Fibroblast of mammary gland (primary cell): Measurements from ENCODE around the gene VDR.

Experiments
- DNase-seq: peaks from one replicate; pipeline ENCODE4 v3.0.0-alpha.2; 2010; ENCODE audit warnings: low read depth
- H3K4me3 ChIP-seq: 2 replicates; pipeline ENCODE4 v1.5.1; 2011; ENCODE audit warnings: low read depth, mild to moderate bottlenecking, low read length, moderate library complexity; ENCODE audit not compliant: control insufficient read depth
- TF ChIP-seq, protein P1 (sequence below): conservative IDR thresholded peaks from 2 replicates; pipeline ENCODE4 v1.5.1; 2011; ENCODE audit warnings: low read depth, low read length, inconsistent platforms; ENCODE audit not compliant: control insufficient read depth, insufficient read depth

VDR gene

DNA sequence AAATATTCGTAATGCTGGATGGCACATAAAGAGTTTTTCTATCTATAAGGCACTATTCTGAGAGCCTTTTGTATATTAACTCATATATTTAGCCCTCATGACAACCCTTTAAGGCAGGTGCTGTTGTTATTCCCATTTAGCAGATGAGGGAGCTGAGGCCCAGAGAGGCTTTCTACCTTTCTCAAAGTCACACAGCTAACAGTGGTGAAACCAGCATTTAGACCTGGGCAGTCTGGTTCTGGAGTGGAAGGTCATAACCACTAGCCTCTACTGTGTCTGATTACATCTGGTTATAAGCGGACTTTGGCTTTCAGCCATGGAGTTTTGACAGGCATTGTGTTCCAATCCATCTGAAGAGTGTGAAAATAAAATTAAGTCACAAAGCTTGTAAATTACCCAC, 43.9 kb downstream of the VDR start:
- H3K4me3 ChIP-seq = no peak overlapping the region
- DNase-seq = no peak
- TF ChIP-seq, protein P1, sequence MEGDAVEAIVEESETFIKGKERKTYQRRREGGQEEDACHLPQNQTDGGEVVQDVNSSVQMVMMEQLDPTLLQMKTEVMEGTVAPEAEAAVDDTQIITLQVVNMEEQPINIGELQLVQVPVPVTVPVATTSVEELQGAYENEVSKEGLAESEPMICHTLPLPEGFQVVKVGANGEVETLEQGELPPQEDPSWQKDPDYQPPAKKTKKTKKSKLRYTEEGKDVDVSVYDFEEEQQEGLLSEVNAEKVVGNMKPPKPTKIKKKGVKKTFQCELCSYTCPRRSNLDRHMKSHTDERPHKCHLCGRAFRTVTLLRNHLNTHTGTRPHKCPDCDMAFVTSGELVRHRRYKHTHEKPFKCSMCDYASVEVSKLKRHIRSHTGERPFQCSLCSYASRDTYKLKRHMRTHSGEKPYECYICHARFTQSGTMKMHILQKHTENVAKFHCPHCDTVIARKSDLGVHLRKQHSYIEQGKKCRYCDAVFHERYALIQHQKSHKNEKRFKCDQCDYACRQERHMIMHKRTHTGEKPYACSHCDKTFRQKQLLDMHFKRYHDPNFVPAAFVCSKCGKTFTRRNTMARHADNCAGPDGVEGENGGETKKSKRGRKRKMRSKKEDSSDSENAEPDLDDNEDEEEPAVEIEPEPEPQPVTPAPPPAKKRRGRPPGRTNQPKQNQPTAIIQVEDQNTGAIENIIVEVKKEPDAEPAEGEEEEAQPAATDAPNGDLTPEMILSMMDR = no peak

DNA sequence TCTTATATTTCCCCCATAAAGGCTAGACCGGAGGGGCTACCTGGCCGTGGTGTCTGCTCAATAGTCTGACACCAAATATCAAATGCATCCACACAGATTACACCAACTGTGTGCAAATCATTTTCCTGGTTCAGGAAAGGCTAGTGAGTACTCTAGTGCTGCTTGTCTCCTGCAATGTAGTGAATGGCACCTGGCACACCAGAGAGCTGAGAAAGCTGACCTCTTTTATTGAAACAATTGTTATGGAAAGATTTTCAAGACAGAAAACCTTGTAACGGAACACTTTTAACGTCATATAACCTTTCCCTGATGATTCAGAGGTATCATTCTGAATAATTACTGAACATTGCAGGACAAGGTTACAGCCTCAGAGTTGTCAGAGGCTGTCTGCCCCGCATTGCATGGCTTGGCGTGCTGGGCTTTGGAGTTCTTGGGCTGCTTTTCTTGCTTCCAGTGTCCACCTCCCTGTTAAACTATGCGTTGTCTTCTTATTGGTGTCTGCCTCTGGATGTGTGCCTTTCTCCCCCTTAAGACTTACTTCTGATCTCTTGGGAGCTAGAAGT, 44.4 kb downstream of the VDR start:
- TF ChIP-seq, protein P1 = no peak
- DNase-seq = no peak
- H3K4me3 ChIP-seq = no peak overlapping the region

DNA sequence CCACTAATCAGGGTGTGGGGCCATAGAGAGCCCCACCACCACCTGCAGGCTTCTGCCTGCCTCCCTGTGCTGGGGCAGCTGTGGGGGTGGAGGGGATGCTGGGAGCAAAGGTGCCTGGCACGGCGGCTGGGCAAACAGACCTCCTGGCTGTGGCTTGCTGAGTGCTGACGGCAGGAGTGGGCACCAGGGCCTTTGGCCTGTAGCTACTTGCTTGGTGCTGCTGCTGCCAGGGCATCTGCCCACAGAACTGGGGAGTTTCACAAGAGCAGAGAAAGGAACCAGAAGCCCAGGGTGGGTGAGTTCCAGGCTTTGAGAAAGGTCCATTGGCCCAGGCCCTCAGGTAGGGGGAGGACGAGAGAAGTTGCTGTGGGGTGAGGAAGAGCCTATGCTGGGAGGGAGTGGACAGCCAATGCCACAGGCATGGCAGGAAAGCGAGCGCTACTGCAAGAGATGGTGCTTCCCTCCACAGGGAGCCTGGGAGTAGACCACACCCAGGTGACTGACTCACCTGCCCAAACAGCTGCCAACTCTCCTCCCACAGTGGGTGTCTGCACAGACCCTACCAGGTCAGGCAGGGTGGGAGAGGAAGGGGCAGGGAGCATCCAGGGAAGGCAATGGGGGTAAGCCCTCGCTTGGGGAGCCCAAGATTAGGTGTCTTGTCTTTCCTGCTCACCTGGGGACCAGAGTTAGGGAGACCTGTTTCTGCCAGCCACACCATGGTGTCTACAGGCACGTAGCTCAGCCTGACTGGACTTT, 46.1 kb downstream of the VDR start:
- TF ChIP-seq, protein P1 = no peak
- DNase-seq = no peak
- H3K4me3 ChIP-seq = no peak overlapping the region

DNA sequence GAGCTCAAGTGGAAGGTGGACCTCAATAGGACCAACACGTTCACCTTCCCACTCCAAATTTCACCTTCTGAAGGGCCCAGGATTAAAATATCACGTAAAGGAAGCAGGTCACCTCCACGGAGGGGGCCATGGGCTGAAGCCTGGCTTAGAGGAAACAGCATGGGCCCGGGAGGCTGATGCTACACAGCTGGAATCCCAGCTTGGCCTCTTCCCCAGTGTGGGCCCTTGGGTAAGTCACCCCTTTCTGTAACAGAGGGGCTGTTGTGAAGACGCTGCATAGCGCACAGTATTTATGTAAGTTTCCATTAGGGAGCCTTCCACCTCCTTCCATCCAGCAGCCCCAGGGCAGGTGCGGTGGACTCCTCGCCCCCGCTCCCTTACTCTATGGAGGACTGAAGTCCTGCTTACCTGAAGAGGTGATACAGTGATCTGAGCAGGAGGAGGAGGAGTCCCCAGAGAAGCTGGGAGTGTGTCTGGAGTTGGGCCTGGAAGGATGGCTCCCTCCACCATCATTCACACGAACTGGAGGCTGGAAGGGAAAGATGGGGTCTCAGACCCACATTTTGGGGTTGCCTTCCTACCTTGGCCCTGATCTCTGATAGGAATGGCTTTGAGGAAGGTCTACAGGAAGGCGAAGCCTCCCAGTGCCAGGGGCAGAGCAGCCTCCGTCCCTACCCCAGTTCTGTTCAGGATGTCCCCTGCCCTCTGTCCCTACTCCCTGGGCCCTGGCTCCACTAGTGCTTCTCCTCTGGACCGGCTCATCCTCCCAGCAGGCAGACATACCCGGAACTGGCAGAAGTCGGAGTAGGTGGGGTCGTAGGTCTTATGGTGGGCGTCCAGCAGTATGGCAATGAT, 47.8 kb downstream of the VDR start:
- TF ChIP-seq, protein P1 = no peak
- DNase-seq = no peak
- no peak overlapping the region for H3K4me3 ChIP-seq

DNA sequence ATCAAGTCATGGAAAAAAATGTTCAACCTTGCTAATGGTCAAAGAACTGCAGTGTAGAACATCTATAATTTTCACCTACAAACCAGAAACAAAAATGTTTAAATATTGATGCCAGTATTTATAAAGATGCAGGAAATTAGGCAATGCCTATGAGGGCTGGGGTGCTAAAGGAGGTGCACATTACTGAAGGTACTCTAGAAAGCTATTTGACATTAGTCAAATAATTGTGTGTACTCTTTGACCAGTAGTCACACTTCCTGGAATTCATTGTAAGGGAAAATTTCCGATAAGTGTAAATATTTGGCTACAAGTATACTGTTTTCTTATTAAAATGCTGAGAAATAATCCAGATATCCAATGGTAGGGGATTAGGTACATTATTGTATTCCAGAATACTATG, 48.7 kb downstream of the VDR start:
- H3K4me3 ChIP-seq = no peak overlapping the region
- no peak for DNase-seq
- TF ChIP-seq, protein P1 = no peak

DNA sequence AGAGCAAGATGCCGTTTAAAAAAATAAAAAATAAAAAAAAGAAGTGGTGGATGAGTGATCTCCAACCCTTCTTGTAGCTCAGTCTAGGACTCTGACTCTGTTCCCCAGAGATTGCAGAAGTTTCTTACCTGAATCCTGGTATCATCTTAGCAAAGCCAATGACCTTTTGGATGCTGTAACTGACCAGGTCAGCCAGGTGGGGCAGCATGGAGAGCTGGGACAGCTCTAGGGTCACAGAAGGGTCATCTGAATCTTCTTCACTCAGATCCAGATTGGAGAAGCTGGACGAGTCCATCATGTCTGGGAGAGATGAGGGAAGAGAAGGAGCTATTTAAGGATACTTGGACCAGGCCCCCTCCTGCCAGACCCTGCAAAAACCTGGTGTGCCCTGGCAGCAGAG, 49.3 kb downstream of the VDR start:
- H3K4me3 ChIP-seq = no peak overlapping the region
- TF ChIP-seq, protein P1 = no peak
- DNase-seq = no peak
